ENCODE results near the gene ELFN1.
"Not testable (repeated sequence)": the region's sequence is repeated elsewhere in the genome, so short reads cannot be mapped to it uniquely, and the experiment has no call there.

Gene ELFN1

GRCh38 chr7:1761774-1762173 is 91.7 kb downstream of the ELFN1 start:
- Histone ChIP-seq H3K9me3 (ENCODE audit: control insufficient read depth, low read length) (no peaks in the 10 kb centered on the region), H3K27ac (no peak overlapping the region), H2AFZ (no peak overlapping the region), H3K9ac (no peak overlapping the region), H3K36me3 (ENCODE audit: control insufficient read depth, insufficient read depth, low read length) (no peaks in the 10 kb centered on the region), H3K4me2 (ENCODE audit: low read length) (no peak overlapping the region), H3K4me3 (ENCODE audit: low read depth, low read length) (no peak overlapping the region), H3K79me2 (no peaks in the 10 kb centered on the region), H3K4me1 (no peaks in the 10 kb centered on the region), H3K27me3 (ENCODE audit: control insufficient read depth, insufficient read depth, low read length) (no peaks in the 10 kb centered on the region)
- TF ChIP-seq CTCF (IDR thresholded peaks at IDR 0.05) = no peak

- no peak overlapping the region for H2AFZ ChIP-seq
- no peak overlapping the region for H3K4me2 ChIP-seq (ENCODE audit: low read length)
- H3K27me3 ChIP-seq (ENCODE audit: control insufficient read depth, insufficient read depth, low read length) = no peaks in the 10 kb centered on the region
- no peak for TF ChIP-seq CTCF (IDR thresholded peaks at IDR 0.05)
- H3K9ac ChIP-seq = no peak overlapping the region
- no peaks in the 10 kb centered on the region for H3K4me1 ChIP-seq
- H3K4me3 ChIP-seq (ENCODE audit: low read depth, low read length) = no peak overlapping the region
- H3K79me2 ChIP-seq = no peaks in the 10 kb centered on the region
- no peaks in the 10 kb centered on the region for H3K36me3 ChIP-seq (ENCODE audit: control insufficient read depth, insufficient read depth, low read length)
- H3K9me3 ChIP-seq (ENCODE audit: control insufficient read depth, low read length) = no peaks in the 10 kb centered on the region
- H3K27ac ChIP-seq = no peak overlapping the region
Measured at GRCh38 chr7:1762238-1762945, 92.3 kb downstream of the ELFN1 start.

- Histone ChIP-seq H3K27me3 (ENCODE audit: control insufficient read depth, insufficient read depth, low read length) (no peaks in the 10 kb centered on the region), H2AFZ (no peak overlapping the region), H3K4me2 (ENCODE audit: low read length) (no peak overlapping the region), H3K4me3 (ENCODE audit: low read depth, low read length) (no peak overlapping the region), H3K79me2 (no peaks in the 10 kb centered on the region), H3K9ac (no peak overlapping the region), H3K4me1 (no peaks in the 10 kb centered on the region), H3K36me3 (ENCODE audit: control insufficient read depth, insufficient read depth, low read length) (no peaks in the 10 kb centered on the region), H3K9me3 (ENCODE audit: control insufficient read depth, low read length) (no peaks in the 10 kb centered on the region), H3K27ac (no peak overlapping the region)
- TF ChIP-seq CTCF (IDR thresholded peaks at IDR 0.05) = no peak
Measured at GRCh38 chr7:1763033-1763432, 93.0 kb downstream of the ELFN1 start.

- not testable (repeated sequence) for H3K9me3 ChIP-seq (ENCODE audit: control insufficient read depth, low read length); H3K79me2 ChIP-seq; H3K36me3 ChIP-seq (ENCODE audit: control insufficient read depth, insufficient read depth, low read length)
Measured at GRCh38 chr7:1763911-1764310, 93.8 kb downstream of the ELFN1 start.

GRCh38 chr7:1765336-1765735 is 95.3 kb downstream of the ELFN1 start:
- Histone ChIP-seq H3K4me3 (ENCODE audit: low read depth, low read length) (no peak overlapping the region), H3K4me2 (ENCODE audit: low read length) (no peak overlapping the region), H2AFZ (no peak overlapping the region), H3K79me2 (no peaks in the 10 kb centered on the region), H3K27me3 (ENCODE audit: control insufficient read depth, insufficient read depth, low read length) (no peaks in the 10 kb centered on the region), H3K9ac (no peak overlapping the region), H3K27ac (no peak overlapping the region), H3K9me3 (ENCODE audit: control insufficient read depth, low read length) (no peaks in the 10 kb centered on the region), H3K36me3 (ENCODE audit: control insufficient read depth, insufficient read depth, low read length) (no peaks in the 10 kb centered on the region), H3K4me1 (no peaks in the 10 kb centered on the region)
- TF ChIP-seq CTCF (IDR thresholded peaks at IDR 0.05) = no peak

More at GRCh38 chr7:1763911-1764310, 93.8 kb downstream of the ELFN1 start:
- not testable (repeated sequence) for H3K4me3 ChIP-seq (ENCODE audit: low read depth, low read length); H2AFZ ChIP-seq; H3K27ac ChIP-seq; H3K9ac ChIP-seq; H3K4me2 ChIP-seq (ENCODE audit: low read length); H3K4me1 ChIP-seq; H3K27me3 ChIP-seq (ENCODE audit: control insufficient read depth, insufficient read depth, low read length)
